H9 (cell line): Measurements from ENCODE around the gene ZNF232. TPM values are rescaled to one million over a fixed set of nuclear protein-coding genes. Genes with fewer than 3 reads are reported as not detected.

Experiments used
- DNase-seq: peaks from one replicate; pipeline ENCODE4 v3.0.0-alpha.2; 2017
- H2AFZ ChIP-seq: one replicate; pipeline ENCODE4 v1.6.1; 2013; ENCODE audit warnings: mild to moderate bottlenecking, low read length, control low read depth, moderate library complexity
- H2AK5ac ChIP-seq: 2 replicates; pipeline ENCODE4 v1.6.1; 2013; ENCODE audit warnings: low read length, control low read depth, mixed read lengths; ENCODE audit not compliant: insufficient read length
- H2BK120ac ChIP-seq: one replicate; pipeline ENCODE4 v1.6.1; 2013; ENCODE audit warnings: low read depth, mild to moderate bottlenecking, low read length, control low read depth, inconsistent platforms; ENCODE audit not compliant: poor library complexity, severe bottlenecking
- H2BK12ac ChIP-seq: 2 replicates; pipeline ENCODE4 v1.6.1; 2013; ENCODE audit warnings: low read length, control low read depth, mixed read lengths, low read depth; ENCODE audit not compliant: insufficient read length
- H2BK15ac ChIP-seq: 2 replicates; pipeline ENCODE4 v1.6.1; 2013; ENCODE audit warnings: low read depth, low read length, control low read depth
- H2BK20ac ChIP-seq: one replicate; pipeline ENCODE4 v1.6.1; 2013; ENCODE audit warnings: low read depth, mild to moderate bottlenecking, low read length, control low read depth, inconsistent platforms; ENCODE audit not compliant: poor library complexity, severe bottlenecking
- H2BK5ac ChIP-seq: 2 replicates; pipeline ENCODE4 v1.6.1; 2013; ENCODE audit warnings: low read length, control low read depth, mixed read lengths; ENCODE audit not compliant: insufficient read length
- H3K14ac ChIP-seq: 2 replicates; pipeline ENCODE4 v1.6.1; 2013; ENCODE audit warnings: low read length, control low read depth; ENCODE audit not compliant: insufficient read depth
- H3K18ac ChIP-seq: 2 replicates; pipeline ENCODE4 v1.6.1; 2013; ENCODE audit warnings: low read depth, mild to moderate bottlenecking, mixed read lengths, low read length, control low read depth; ENCODE audit not compliant: insufficient read length
- H3K23ac ChIP-seq: 2 replicates; pipeline ENCODE4 v1.6.1; 2013; ENCODE audit warnings: low read length, control low read depth, mixed read lengths, low read depth; ENCODE audit not compliant: insufficient read length
- H3K23me2 ChIP-seq: 2 replicates; pipeline ENCODE4 v1.6.1; 2013; ENCODE audit warnings: low read depth, mild to moderate bottlenecking, mixed read lengths, low read length, control low read depth; ENCODE audit not compliant: insufficient read length, poor library complexity, severe bottlenecking
- H3K27ac ChIP-seq: 2 replicates; pipeline ENCODE4 v1.5.1; 2013; ENCODE audit warnings: low read length, control low read depth, mixed read lengths, low read depth; ENCODE audit not compliant: insufficient read length
- H3K27me3 ChIP-seq: 2 replicates; pipeline ENCODE4 v1.6.1; 2013; ENCODE audit warnings: low read length, control low read depth, inconsistent platforms; ENCODE audit not compliant: insufficient read depth
- H3K4ac ChIP-seq: 2 replicates; pipeline ENCODE4 v1.6.1; 2013; ENCODE audit warnings: low read depth, mild to moderate bottlenecking, control low read depth, inconsistent platforms, low read length, moderate library complexity
- H3K4me1 ChIP-seq: 2 replicates; pipeline ENCODE4 v1.6.1; 2013; ENCODE audit warnings: low read length, control low read depth, inconsistent platforms; ENCODE audit not compliant: insufficient read depth
- H3K4me2 ChIP-seq: 2 replicates; pipeline ENCODE4 v1.6.1; 2013; ENCODE audit warnings: low read length, control low read depth, mixed read lengths; ENCODE audit not compliant: insufficient read length, insufficient read depth
- H3K56ac ChIP-seq: 2 replicates; pipeline ENCODE4 v1.6.1; 2013; ENCODE audit warnings: low read depth, mild to moderate bottlenecking, mixed read lengths, low read length, control low read depth; ENCODE audit not compliant: insufficient read length
- H3K79me1 ChIP-seq: 2 replicates; pipeline ENCODE4 v1.6.1; 2013; ENCODE audit warnings: low read depth, mild to moderate bottlenecking, moderate library complexity, low read length, control low read depth, inconsistent platforms; ENCODE audit not compliant: insufficient read depth, poor library complexity, severe bottlenecking
- H3K79me2 ChIP-seq: 2 replicates; pipeline ENCODE4 v1.6.1; 2013; ENCODE audit warnings: low read length, control low read depth, inconsistent platforms; ENCODE audit not compliant: insufficient read depth
- H3K9ac ChIP-seq: 2 replicates; pipeline ENCODE4 v1.6.1; 2013; ENCODE audit warnings: low read length, control low read depth, mixed read lengths; ENCODE audit not compliant: insufficient read length; ENCODE audit errors: extremely low read depth
- H3K9me3 ChIP-seq: one replicate; pipeline ENCODE4 v1.6.1; 2013; ENCODE audit warnings: low read depth, low read length, inconsistent platforms; ENCODE audit not compliant: control insufficient read depth
- H3T11ph ChIP-seq: one replicate; pipeline ENCODE4 v1.6.1; 2013; ENCODE audit warnings: mild to moderate bottlenecking, low read length, control low read depth, inconsistent platforms
- H4K20me1 ChIP-seq: one replicate; pipeline ENCODE4 v1.6.1; 2013; ENCODE audit not compliant: control insufficient read depth, insufficient read length, insufficient read depth
- H4K5ac ChIP-seq: 2 replicates; pipeline ENCODE4 v1.6.1; 2013; ENCODE audit warnings: low read depth, mild to moderate bottlenecking, mixed read lengths, low read length, control low read depth; ENCODE audit not compliant: insufficient read length
- H4K8ac ChIP-seq: replicated peaks from 2 replicates; pipeline ENCODE4 v1.6.1; 2013; ENCODE audit warnings: low read length, control low read depth, mixed read lengths, low read depth; ENCODE audit not compliant: insufficient read length
- H4K91ac ChIP-seq: 2 replicates; pipeline ENCODE4 v1.6.1; 2013; ENCODE audit warnings: low read depth, mild to moderate bottlenecking, moderate library complexity, mixed read lengths, low read length, control low read depth; ENCODE audit not compliant: insufficient read length
- H3K27ac Mint-ChIP-seq, 3 experiments: 2 replicates in 2 of 3; 3 replicates in 1 of 3; pipeline ENCODE4 v1.8.0; 2020 to 2021; ENCODE audit warnings: mixed read lengths in 3 of 3, mild to moderate bottlenecking in 1 of 3, moderate library complexity in 1 of 3
- H3K27me3 Mint-ChIP-seq: 2 replicates; pipeline ENCODE4 v1.8.0; 2021; ENCODE audit warnings: low read depth, mild to moderate bottlenecking, moderate library complexity, mixed read lengths
- H3K36me3 Mint-ChIP-seq, 3 experiments: 2 replicates in 2 of 3; 3 replicates in 1 of 3; pipeline ENCODE4 v1.8.0; 2020 to 2021; ENCODE audit warnings: low read depth in 3 of 3, mixed read lengths in 3 of 3; ENCODE audit not compliant: insufficient read depth in 1 of 3
- H3K4me1 Mint-ChIP-seq, 2 experiments: 2 replicates each; pipeline ENCODE4 v1.8.0; 2020; ENCODE audit warnings: mixed read lengths in 2 of 2
- H3K4me3 Mint-ChIP-seq, 2 experiments: 2 replicates in 1 of 2; 3 replicates in 1 of 2; pipeline ENCODE4 v1.8.0; 2020 to 2021; ENCODE audit warnings: mild to moderate bottlenecking in 2 of 2, mixed read lengths in 2 of 2, moderate library complexity in 1 of 2
- H3K9me3 Mint-ChIP-seq, 2 experiments: 2 replicates in 1 of 2; 3 replicates in 1 of 2; pipeline ENCODE4 v1.8.0; 2020; ENCODE audit warnings: mild to moderate bottlenecking in 2 of 2, mixed read lengths in 2 of 2, moderate library complexity in 1 of 2
- CTCF ChIP-seq: fragments of 200-600 bp; sonication (generic); conservative IDR thresholded peaks from 3 replicates; pipeline ENCODE4 v1.8.0; 2021; ENCODE audit warnings: antibody characterized with exemption, mild to moderate bottlenecking
- WGBS: extraction: QIAGEN DNeasy Blood & Tissue Kit; methylation state at CpG from one replicate; pipeline ENCODE4 v1.1.7; 2013; ENCODE audit warnings: missing lambda C conversion rate, low lambda C conversion rate, mixed read lengths; ENCODE audit not compliant: insufficient read length; ENCODE audit errors: extremely low coverage; 5-methylcytosine and 5-hydroxymethylcytosine counted together
- total RNA-seq: library from RNA; stranded (reverse); gene quantifications from 2 replicates; pipeline ENCODE4 v1.2.1, GENCODE V29; 2021

Gene ZNF232
- total RNA-seq, 1 experiment from 2014 or later: 46.4 TPM

GRCh38 chr17:5110816-5111215 lies 862 bp downstream of the ZNF232 start:
- Histone ChIP-seq H2BK20ac (no peak overlapping the region), H3T11ph (no peak overlapping the region), H2BK120ac (no peak overlapping the region), H3K79me2 (peaks cover 4% of the 10 kb centered on the region; the same call in 1 of the 2 replicates), H3K9me3 (peaks cover 6% of the 10 kb centered on the region), H4K5ac (no peak overlapping the region), H3K79me1 (peaks cover 5% of the 10 kb centered on the region), H4K20me1 (no peaks in the 10 kb centered on the region), H4K8ac (no peak overlapping the region), H3K4me2 (peak overlapping the region; percentile 89), H3K23ac (no peak overlapping the region), H3K4me1 (no peaks in the 10 kb centered on the region), H2BK12ac (no peak overlapping the region), H3K9ac (peak overlapping the region; percentile 83), H3K18ac (peak overlapping the region; percentile 21), H4K91ac (no peak overlapping the region), H2BK5ac (no peak overlapping the region), H2BK15ac (no peak overlapping the region), H3K4ac (no peak overlapping the region; the same call in 1 of the 2 replicates), H3K27ac (no peak overlapping the region), H3K23me2 (peaks cover 6% of the 10 kb centered on the region), H3K27me3 (no peaks in the 10 kb centered on the region), H3K14ac (peak overlapping the region; percentile 82; the same call in 1 of the 2 replicates), H2AK5ac (no peak overlapping the region), H3K56ac (no peak overlapping the region), H2AFZ (no peak overlapping the region)
- H3K36me3 Mint-ChIP-seq: peaks cover 57 to 61% (median 57%) of the 10 kb centered on the region in 3 experiments
- no CpG with 5 or more reads among the region's 8 CpGs for WGBS
- H3K4me1 Mint-ChIP-seq: peaks cover 13 to 14% of the 10 kb centered on the region in 2 experiments
- H3K4me3 Mint-ChIP-seq: peak overlapping the region; percentile 70 to 81
- H3K27ac Mint-ChIP-seq: peak overlapping the region in 1 of 3 experiments; percentile 13; a peak in 2 of 7 replicates
- DNase-seq: no peak
- H3K9me3 Mint-ChIP-seq: peaks cover 12 to 16% of the 10 kb centered on the region in 2 experiments
- no peaks in the 10 kb centered on the region for H3K27me3 Mint-ChIP-seq
- no peak for TF ChIP-seq CTCF
